DND-41 (cell line): ENCODE data around the gene SRSF9.
A peak's percentile ranks its signal among the peaks of the same experiment; 100 is the strongest.

ENCODE experiments used
- ATAC-seq: fragments of 200-7000 bp; cut with Tn5 transposase; 3 replicates; pipeline ENCODE4 v1.9.1; 2021; ENCODE audit warnings: low read depth; ENCODE audit not compliant: insufficient read depth
- DNase-seq: peaks from one replicate; pipeline ENCODE4 v3.0.0-alpha.2; 2020
- H2AFZ ChIP-seq: 2 replicates; pipeline ENCODE4 v1.6.0; 2012; ENCODE audit warnings: low read depth, low read length
- H3K27ac ChIP-seq: 2 replicates; pipeline ENCODE4 v1.5.1; 2012; ENCODE audit warnings: low read length, inconsistent platforms
- H3K27me3 ChIP-seq: fragments of 200-600 bp; sonication (generic); 2 replicates; pipeline ENCODE4 v1.6.0; 2012; ENCODE audit warnings: low read length, mild to moderate bottlenecking, inconsistent platforms; ENCODE audit not compliant: insufficient read depth, poor library complexity
- H3K36me3 ChIP-seq: 2 replicates; pipeline ENCODE4 v1.5.1; 2012; ENCODE audit warnings: low read length, inconsistent platforms; ENCODE audit not compliant: insufficient read depth
- H3K4me1 ChIP-seq: 2 replicates; pipeline ENCODE4 v1.5.1; 2012; ENCODE audit warnings: mild to moderate bottlenecking, low read length; ENCODE audit not compliant: insufficient read depth
- H3K4me2 ChIP-seq: 2 replicates; pipeline ENCODE4 v1.6.0; 2012; ENCODE audit warnings: mild to moderate bottlenecking, moderate library complexity, low read length, inconsistent platforms; ENCODE audit not compliant: insufficient read depth
- H3K4me3 ChIP-seq, 2 experiments: fragments of 200-600 bp in 1 of 2; shearing (Covaris generic) in 1 of 2; 2 replicates each; pipeline ENCODE4 v1.5.1; 2012 to 2016; ENCODE audit warnings: inconsistent platforms in 2 of 2, low read length in 2 of 2, mild to moderate bottlenecking in 2 of 2, low read depth in 1 of 2, moderate library complexity in 1 of 2
- H3K79me2 ChIP-seq: 2 replicates; pipeline ENCODE4 v1.6.0; 2012; ENCODE audit warnings: low read length, inconsistent platforms; ENCODE audit not compliant: insufficient read depth
- H3K9ac ChIP-seq: 2 replicates; pipeline ENCODE4 v1.6.0; 2012; ENCODE audit warnings: low read depth, mild to moderate bottlenecking, inconsistent platforms, low read length, moderate library complexity
- H3K9me3 ChIP-seq: 2 replicates; pipeline ENCODE4 v1.5.1; 2012; ENCODE audit warnings: low read length, moderate library complexity, mild to moderate bottlenecking, inconsistent platforms; ENCODE audit not compliant: insufficient read depth, severe bottlenecking
- H4K20me1 ChIP-seq: 2 replicates; pipeline ENCODE4 v1.6.0; 2012; ENCODE audit warnings: low read length; ENCODE audit not compliant: insufficient read depth
- CTCF ChIP-seq: IDR thresholded peaks from 2 replicates; pipeline ENCODE4 v1.5.1; 2012; ENCODE audit warnings: borderline replicate concordance, low read length, moderate library complexity, mild to moderate bottlenecking; ENCODE audit not compliant: poor library complexity, severe bottlenecking; ENCODE audit errors: extremely low read depth
- EZH2 ChIP-seq: IDR thresholded peaks from 3 replicates; pipeline ENCODE4 v1.6.1; 2012; ENCODE audit warnings: borderline replicate concordance, low read depth, mild to moderate bottlenecking, moderate library complexity, low read length, inconsistent platforms; ENCODE audit not compliant: severe bottlenecking

The SRSF9 gene

GRCh38 chr12:120462099-120462640, 7.4 kb downstream of the SRSF9 start:
- ATAC-seq (no peak), DNase-seq (no peak)
- Histone ChIP-seq H3K4me3 (no peak overlapping the region), H3K4me1 (peaks cover 14% of the 10 kb centered on the region), H3K4me2 (no peak overlapping the region), H4K20me1 (peaks cover 43% of the 10 kb centered on the region), H3K36me3 (peaks cover 94% of the 10 kb centered on the region), H3K79me2 (peaks cover 59% of the 10 kb centered on the region), H3K27me3 (no peaks in the 10 kb centered on the region), H3K27ac (no peak overlapping the region), H3K9me3 (no peaks in the 10 kb centered on the region), H3K9ac (no peak overlapping the region), H2AFZ (no peak overlapping the region)
- TF ChIP-seq EZH2 = no peak
- TF ChIP-seq CTCF = no peak

GRCh38 chr12:120460157-120460556, 9.4 kb downstream of the SRSF9 start:
- H3K36me3 ChIP-seq = peaks cover 93% of the 10 kb centered on the region
- no peak overlapping the region for H3K9ac ChIP-seq
- H3K4me2 ChIP-seq = no peak overlapping the region
- no peak overlapping the region for H3K4me3 ChIP-seq
- TF ChIP-seq EZH2 = no peak
- TF ChIP-seq CTCF = no peak
- no peak overlapping the region for H3K27ac ChIP-seq
- ATAC-seq = no peak
- no peak for DNase-seq
- H3K79me2 ChIP-seq = peaks cover 49% of the 10 kb centered on the region
- H3K4me1 ChIP-seq = no peaks in the 10 kb centered on the region
- H3K9me3 ChIP-seq = no peaks in the 10 kb centered on the region
- H4K20me1 ChIP-seq = peaks cover 35% of the 10 kb centered on the region
- no peaks in the 10 kb centered on the region for H3K27me3 ChIP-seq
- no peak overlapping the region for H2AFZ ChIP-seq

- no peaks in the 10 kb centered on the region for H3K27me3 ChIP-seq
- H3K9me3 ChIP-seq = no peaks in the 10 kb centered on the region
- no peak overlapping the region for H3K4me2 ChIP-seq
- no peaks in the 10 kb centered on the region for H3K4me1 ChIP-seq
- H3K27ac ChIP-seq = no peak overlapping the region
- TF ChIP-seq CTCF = peak; percentile 65
- TF ChIP-seq EZH2 = no peak
- peak; percentile 27 for DNase-seq
- peaks cover 28% of the 10 kb centered on the region for H4K20me1 ChIP-seq
- no peak overlapping the region for H2AFZ ChIP-seq
- no peak overlapping the region for H3K4me3 ChIP-seq
- H3K36me3 ChIP-seq = peaks cover 84% of the 10 kb centered on the region
- peaks cover 31% of the 10 kb centered on the region for H3K79me2 ChIP-seq
- ATAC-seq = peak; percentile 41; the same call in 2 of the 3 replicates
- no peak overlapping the region for H3K9ac ChIP-seq
These were observed 12.4 kb downstream of the SRSF9 start for GRCh38 chr12:120457133-120457532.
